GM19438 (cell line): ENCODE data around the gene CCDC80.

Source experiments
- ATAC-seq: cut with Tn5 transposase; IDR thresholded peaks from one replicate; pipeline ENCODE4 v1.9.1; 2021; ENCODE audit warnings: low read depth; ENCODE audit not compliant: unreplicated experiment

The CCDC80 gene

DNA sequence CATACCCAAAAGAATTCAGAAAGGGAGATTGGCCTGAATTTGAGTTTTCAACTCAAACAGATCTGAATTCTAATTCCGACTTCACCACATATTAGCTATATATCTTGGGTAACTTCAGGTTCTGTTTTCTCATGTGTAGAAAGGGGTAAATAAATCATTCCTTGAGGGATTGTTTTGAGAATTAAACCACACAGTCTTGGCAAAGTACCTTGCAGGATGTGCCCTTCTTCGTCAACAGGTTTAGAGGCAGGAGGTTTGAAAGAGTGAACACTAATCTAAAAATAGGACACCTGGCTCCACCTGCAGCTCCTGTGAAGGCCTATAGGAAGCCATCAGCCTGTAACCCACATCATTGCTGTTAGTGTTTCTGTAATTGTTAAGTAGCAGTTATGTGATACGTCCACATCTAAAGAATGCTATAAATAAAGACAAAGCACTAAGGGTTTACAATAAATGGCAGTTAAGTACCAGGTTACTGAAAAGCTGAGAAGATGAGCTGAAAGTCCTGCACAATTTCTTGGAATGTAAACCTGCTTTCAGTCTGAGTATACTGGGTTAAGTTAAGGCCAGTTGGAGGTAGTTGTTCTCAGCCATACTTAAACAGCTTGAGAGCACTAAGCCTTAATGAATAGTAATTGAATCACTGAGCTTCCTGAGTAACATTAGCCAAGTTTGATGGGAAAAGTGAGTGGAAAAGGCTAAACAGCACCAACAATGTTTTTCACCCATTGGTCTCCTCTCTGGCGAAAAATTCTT lies 6.0 kb downstream of the CCDC80 start:
- ATAC-seq = no peak

DNA sequence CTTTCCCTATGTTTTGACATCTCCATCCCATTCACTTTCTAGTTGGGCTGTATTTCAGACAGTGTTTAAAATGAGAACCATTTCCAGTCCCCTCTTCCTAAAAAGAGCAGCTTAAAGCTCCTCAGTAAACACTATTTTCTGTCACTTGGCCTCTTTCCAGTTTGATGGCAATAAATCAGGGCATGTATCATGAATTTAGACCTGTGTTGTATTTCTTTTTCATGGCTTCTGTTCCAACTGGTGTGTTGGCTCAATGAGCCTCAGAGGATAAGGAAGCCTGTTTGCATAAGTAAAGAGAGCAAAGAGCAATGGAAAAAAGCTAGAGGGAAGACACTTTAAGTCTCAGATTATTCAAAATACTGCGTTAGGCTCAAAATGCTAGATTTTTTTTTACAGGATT lies 7.2 kb downstream of the CCDC80 start:
- ATAC-seq = no peak

DNA sequence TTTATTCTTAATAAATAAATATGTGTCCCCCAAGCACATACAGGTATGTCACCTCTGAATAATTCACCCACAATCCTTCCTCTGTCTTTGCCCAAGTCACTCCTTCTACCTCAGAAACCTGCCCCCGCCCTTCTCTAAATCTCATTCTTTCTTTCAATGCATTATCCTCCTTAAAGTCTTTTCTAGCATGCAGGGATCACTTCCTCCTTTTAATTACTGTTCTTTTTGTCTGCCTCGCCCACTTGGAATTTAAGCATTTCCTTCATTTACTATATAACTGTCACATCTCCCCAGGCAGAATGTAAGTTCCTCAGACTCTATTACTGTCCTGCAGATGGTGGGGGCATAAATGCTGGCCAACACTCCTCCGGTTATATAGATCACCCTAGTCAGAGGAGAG lies 7.8 kb downstream of the CCDC80 start:
- ATAC-seq = no peak

DNA sequence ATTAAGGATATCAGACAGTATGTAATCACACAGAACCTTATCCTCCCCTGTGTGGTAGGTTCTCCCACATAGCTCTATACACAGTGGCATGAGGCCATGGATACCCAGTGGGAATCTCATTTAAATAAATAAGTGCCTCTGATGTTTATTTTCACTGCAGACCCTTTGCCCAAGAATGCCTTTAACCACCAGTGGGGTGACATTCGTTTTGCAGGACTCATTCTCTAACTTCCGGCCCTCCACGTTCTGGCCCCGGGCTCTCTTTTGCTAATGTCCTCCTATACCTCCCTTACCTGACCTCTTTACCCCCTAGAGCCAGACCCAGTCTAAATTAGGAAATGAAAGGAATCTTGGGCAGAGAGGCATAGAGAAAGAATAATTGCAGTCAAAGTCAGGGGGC lies 8.3 kb downstream of the CCDC80 start:
- ATAC-seq = no peak

DNA sequence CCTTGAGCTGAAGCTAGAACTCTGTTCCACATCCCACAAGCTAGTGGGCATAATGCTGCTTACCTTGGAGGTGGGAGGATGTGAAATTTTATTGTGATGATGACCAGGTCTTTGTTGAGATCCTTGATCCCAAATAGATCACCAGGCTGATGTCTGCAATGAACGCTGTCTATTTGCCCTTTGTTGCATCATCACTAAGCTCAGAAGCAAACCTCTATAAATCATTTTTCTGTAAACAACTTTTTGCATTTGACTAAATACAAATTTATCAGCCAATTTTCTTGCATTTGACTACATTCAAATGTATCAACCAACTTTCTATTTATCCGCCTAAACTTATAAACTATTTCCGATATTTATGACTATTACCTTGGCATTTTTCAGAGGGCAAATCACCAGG lies 9.7 kb downstream of the CCDC80 start:
- ATAC-seq = no peak

DNA sequence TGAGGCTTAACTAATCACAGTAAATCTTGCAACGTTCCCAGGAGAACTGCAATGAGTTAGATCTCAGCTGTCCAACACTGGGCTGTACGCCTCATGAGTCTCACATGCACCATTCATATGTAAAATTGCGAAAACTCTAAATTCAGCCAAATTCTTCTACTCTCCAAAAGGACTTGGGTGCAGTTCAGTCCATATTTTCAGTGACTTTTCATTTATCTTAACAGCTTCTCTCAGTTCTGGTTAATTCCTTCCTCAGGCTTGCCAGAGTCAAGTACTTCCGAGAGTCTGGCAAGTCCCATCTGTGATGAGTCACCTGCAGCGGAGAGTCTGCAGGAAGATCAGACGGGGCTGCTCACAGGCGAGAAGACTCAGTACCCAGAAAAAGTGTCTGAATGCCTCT lies 11.5 kb downstream of the CCDC80 start:
- no peak for ATAC-seq

DNA sequence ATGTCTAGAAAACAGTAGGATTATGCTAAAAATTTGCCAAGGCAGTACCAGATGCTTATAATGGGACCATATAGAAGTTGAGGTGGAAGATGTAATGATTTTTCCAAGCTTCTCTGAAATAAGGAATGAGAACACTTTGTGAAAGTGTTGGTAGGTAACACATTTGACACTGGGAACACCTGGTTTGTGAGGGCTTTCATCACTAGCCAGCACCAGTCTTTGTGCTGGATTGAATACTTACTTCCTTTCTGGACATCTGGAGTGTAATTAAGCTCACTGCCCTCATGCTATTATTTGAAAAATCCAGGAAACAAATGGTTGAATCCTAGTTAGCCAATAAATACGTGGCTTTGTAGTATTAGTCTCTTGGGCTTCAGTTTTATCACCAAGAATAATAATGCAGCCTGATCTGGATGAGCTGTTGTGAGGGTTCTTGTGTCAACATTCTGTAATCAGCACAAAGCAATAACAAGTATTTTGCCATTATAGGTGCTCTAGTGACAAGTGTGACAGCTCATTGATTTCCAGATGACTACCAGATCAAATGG lies 12.9 kb downstream of the CCDC80 start:
- ATAC-seq = no peak

DNA sequence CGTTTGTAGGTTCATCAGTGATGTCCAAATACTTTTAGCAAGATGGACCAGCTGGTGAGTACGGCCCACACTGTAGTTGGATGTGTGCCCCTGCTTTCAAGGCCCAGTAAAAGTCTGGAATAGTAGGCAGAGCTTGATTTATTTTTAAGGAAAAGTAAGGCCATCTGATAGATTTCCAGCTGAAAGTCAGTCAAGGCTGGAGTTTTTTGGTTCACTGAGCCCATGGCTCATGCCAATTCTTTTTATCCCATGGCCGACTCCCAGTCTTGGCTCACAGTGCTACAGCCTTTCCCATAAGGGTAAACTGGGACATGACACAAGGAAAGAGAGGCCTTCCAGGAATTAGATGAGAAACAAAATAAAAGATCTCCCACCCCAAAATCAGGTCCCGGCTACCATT lies 13.5 kb downstream of the CCDC80 start:
- no peak for ATAC-seq

DNA sequence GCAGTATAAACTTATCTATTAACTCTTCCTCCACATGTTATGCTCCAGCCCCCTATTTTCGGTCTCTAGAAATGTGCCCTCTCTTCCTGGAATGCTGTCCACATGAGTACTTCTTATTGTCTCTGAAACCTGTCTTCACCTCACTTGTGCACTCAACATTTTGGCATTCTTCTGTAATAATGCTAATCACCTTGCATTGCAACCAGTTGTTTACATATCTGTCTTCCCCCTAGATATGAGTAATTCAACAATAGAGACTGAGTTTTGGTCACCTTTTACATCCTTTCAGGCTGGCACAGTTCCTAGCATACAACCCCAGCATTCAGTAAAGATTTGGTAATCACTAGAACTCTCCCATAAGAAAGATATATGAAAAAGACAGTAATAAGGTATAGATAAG lies 17.2 kb downstream of the CCDC80 start:
- ATAC-seq = no peak

DNA sequence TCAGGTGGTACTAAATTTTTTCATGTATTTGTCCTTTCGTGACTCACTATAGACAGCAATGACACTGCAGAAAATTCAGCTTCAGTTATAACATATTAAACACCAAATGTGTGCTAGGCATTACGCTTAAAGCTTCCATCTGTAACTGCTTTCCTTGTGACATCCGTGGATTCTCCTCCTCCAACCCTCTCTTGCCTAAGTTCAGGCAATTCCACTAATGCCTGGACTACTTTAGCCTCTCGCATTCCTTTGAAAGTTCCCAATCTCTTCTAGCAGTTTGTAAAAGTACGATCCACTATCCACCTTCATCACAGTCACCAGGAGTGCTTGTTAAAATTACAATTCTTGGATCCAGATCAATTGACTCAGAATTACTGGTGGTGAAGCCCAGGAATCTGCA lies 17.7 kb downstream of the CCDC80 start:
- ATAC-seq = no peak

DNA sequence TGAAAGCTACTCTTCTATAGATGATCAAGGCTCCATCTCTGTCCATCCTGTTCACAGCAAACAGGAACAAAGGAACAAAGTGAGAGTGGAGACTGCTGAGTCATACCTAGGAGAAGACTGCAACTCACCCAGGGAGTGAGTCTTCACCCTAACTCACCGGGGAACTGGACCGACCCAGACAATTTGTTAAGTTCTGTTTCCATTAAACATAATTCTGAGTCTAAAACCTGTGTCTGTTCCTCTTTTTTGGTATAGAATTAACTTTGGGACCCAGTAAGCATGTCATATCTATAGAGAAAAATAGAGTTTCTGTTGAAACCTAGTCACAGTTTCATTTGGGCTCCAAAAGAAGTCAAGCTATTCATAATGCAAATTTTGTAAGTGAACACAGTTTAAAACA lies 21.6 kb downstream of the CCDC80 start:
- ATAC-seq = peak; percentile 71

DNA sequence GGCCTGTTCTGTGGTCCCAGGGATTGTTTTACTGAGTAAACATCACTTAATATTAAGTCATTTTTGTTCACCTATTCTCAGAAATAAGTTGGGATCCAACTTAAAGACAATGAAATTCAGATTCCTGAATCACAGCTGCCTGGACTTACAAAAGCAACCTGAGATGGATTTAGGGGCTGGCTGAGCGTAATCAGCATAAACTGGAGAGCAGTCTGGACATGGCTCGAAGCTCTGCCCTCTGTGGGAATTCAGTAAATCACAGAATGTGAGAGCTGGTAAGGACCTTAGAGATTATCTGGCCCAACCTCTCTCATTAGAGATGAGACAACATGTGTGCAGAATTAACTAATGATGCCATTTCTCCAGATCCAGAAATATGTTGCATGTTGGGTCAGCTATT lies 23.7 kb downstream of the CCDC80 start:
- no peak for ATAC-seq

DNA sequence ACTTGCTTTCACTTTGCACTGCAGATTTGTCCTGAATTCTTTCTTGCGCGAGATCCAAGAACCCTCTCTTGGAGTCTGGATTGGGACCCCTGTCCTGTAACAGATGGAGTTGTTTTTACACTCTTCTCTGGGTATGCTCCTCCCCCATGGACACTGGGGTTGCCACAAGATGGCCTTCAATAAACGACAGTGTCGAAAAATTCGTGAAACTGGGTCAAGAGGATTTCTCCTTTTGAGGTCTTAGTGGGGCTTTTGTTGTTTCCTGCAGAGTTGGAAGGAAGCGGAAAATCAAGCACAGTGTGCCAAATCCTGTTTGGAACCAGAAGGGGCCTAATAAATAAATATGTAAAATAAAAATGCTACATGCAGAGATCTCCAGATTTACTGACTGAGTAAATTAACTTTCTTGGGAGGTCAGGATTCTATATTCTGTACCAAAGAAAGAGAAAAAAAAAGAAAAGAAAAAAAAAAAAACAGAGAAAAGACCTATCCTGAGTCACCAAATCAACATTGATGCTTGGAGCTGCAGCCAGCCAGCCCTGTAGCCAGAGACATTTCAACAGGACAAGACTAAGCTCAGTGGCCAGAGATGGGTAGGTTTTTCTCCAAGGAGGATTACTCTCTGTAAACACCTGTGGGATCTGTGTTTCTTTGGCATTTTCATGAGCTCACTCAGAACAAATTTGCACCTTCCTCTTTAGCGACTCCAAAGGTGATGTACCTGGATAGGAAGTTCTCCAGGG lies 24.8 kb downstream of the CCDC80 start:
- ATAC-seq = no peak

DNA sequence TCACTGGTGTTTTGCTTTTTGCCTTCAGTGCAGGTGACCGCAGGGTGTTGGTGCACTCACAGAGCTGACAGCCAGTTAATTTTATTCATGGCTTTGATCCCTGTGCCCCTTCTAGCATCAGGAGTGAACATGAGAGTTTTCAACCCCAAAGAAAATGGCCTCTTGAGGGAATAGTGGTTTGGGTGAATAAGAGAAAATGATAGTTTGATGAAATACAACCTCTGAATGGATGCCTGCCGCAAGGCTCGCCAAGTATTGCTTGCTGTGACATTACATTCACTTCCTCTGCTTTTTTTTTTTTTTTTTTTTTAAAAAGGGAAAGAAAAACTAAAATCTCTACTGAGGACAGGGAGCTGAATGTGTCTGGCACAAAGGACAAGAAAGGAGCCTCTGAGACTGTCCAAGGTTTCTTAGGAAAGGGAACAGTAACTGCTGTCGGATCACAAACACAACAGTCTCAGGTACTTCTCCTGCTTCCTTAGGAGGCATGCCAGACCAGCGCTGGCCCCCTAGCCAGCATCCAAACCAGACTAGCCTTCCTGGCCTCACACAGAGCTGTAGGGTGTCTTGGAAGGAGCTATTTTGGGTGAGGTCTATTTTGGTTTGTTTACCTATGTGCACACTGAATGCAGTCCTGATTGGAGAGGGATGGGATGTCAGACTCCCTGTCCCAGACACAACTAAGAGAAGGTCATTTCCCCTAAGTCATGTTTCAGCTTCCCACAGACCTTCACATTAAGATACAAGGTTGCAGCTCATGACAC lies 29.0 kb downstream of the CCDC80 start:
- no peak for ATAC-seq

DNA sequence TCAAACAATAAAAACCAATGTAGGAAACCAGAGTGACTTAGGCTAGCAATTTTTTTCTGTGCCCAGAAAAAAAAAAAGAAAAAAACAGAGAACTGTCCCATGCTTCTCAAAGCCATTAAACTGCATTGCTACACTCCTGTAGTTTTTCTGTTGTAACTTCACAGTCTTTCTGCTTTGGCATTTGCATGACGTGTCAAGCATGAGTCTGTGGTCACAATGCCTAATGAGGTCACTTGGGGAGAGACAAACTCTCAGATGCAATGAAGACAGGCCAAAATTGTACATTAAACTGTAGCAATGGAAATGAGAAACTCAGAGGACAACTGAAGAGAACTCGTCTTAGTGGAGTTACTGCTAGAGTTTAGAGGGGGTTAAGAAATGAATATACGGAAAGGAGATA lies 30.8 kb downstream of the CCDC80 start:
- ATAC-seq = no peak

DNA sequence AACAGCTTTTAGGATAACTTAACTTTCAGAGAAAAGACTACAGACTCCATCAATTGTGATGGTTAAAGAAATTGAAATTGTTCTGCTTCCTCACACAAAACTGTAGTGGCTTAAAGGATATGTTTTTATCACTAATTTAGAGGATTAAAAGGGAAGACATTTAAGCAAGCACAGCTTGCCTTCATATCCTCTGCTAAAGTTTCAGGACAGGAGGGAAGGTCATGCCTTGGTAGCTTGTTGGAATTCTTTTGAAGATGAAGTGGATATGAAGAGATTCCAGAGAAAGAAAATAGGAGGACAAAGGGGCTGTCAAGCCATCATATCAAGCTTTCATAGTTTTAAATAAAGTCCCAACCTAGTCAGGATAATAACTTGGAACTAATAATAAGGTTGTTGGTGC lies 33.1 kb downstream of the CCDC80 start:
- no peak for ATAC-seq

DNA sequence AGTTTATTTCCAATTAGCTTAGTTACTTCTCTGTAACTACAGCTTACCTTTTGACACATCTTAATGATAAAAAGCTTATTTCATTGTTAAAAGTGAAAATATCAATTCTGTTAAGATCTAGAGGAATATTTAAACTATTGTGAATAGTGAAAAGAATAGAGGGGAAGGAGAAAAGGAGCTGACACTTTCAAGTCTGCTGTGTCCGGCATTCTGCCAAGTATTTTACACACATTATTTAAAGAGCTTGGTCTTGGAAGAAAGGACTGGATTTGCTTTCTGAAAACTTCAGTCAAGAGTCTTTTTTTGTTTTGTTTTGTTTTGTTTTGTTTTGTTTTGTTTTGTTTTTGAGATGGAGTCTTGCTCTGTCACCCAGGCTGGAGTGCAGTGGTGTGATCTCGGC lies 34.8 kb downstream of the CCDC80 start:
- ATAC-seq = no peak

DNA sequence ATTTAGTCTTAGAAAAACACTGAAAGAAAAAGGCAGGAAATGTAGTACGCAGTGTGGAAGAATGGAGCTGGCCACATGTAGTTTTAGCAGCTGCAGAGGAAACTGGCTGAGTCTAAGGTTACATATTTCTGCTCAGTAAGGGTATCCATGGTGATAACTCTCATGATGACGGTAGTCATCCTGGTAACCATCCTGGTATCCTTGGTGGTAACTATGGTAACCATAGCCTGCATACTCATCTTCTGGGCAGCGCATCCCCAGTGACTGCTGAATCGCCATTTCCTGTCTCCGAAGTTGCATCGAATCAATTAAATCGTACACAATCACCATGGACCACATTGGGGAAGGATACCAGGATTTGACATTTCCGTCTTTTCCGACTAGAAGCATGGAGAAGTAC lies 35.7 kb downstream of the CCDC80 start:
- ATAC-seq = no peak

DNA sequence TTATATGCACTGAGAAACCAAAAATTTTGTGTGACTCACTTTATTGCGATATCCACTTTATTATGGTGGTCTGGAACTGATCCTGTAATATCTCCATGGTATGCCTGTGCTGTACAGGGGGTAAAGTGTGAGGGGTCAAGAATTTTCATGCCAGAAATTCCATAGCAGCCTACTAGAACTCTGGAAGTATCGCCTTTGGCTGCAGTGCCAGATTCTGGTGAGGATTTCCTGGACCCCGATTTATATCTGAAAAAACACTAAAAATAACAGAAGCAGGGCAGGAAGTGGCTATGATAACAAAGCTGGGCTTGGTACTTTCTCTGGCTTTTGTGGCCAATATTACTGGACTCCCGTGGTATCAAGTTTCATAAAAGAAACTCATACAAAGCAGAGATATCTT lies 36.4 kb downstream of the CCDC80 start:
- ATAC-seq = no peak

DNA sequence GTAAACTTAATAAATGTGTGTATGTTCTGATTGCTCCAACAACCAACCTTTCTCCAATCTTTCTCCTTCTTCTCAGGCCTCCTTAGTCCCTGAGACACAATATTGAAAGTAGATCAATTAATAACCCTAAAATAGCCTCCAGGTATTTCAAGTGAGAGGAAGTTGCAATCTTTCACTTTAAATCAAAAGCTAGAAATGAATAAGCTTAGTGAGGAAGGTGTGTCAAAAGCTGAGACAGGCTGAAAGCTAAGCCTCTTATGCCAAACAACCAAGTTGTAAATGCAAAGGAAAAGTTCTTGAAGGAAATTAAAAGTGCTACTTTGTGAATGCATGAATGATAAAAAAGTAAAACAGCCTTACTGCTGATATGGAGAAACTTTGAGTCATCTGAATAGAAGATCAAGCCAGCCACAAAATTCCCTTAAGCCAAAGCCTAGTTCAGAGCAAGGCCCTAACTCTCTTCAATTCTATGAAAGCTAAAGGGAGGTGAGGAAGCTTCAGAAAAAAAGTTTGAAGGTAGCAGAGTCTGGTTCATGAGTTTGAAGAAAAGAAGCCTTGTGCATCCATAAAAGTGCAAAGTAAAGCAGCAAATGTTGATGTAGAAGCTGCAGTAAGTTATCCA lies 38.6 kb downstream of the CCDC80 start:
- ATAC-seq = peak; percentile 81

DNA sequence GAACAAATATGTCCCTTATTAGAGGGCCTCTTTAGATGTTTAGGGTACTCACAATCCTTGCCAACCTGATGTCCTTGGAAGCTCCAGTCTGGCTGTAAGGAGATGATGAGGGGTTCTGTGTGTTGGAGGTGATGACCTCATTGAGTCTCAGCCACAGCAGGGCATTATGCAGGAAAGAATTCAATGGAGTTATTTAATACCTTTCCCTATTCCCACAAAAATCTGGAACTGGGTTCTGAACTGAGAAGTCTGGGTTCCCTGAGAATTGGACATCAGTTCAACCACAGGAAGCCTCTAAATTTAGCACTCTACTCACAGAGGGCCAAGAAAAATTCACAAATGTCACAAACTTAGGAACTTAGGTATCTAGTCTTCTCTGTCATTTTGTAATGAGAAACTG lies 42.2 kb downstream of the CCDC80 start:
- no peak for ATAC-seq
